K562 (cell line): ENCODE data around the gene SPZ1. TPM values are rescaled to one million over a fixed set of nuclear protein-coding genes. Genes with fewer than 3 reads are reported as not detected.
"Not testable (repeated sequence)": the region's sequence is repeated elsewhere in the genome, so short reads cannot be mapped to it uniquely, and the experiment has no call there.

Experiments used
- ATAC-seq: fragments of 200-7000 bp; cut with Tn5 transposase; 3 replicates; pipeline ENCODE4 v1.9.1; 2020; ENCODE audit warnings: moderate library complexity
- BruUV-seq: library from RNA; stranded (reverse); fragments of 400-500 nt; replicated peaks from 2 replicates; lab custom pipeline; 2021; lab: Mats Ljungman, UMichigan
- CTCF ChIA-PET: fragments of 300-600 bp; formaldehyde crosslinking; extraction: SDS; loops from one replicate; lab custom pipeline; 2021; ENCODE audit warnings: low intra/inter-chr PET ratio; lab: Yijun Ruan, JAX
- POLR2A ChIA-PET: fragments of 300-600, 350-650 bp; sonication (Branson Sonifier 250); formaldehyde crosslinking; extraction: SDS; loops from one replicate; lab custom pipeline; 2021; ENCODE audit warnings: antibody characterized with exemption, inconsistent platforms; lab: Yijun Ruan, JAX
- DNase-seq, 4 experiments: peaks; one replicate each; pipeline versions ENCODE4 v3.0.0 to v3.0.0-alpha.2; 2011 to 2018; ENCODE audit warnings: low spot score in 3 of 4, mixed read lengths in 3 of 4; ENCODE audit errors: extremely low read depth in 1 of 4
- FAIRE-seq: peaks from 2 replicates; lab custom pipeline; 2011; peaks lifted over from hg19 to GRCh38; lab: Jason Lieb, UNC
- H2AFZ ChIP-seq: 2 replicates; pipeline ENCODE4 v1.6.0; 2011; ENCODE audit warnings: low read depth, low read length, control low read depth, inconsistent platforms
- H3K27ac ChIP-seq: fragments of 200-600 bp; 3 replicates; pipeline ENCODE4 v1.8.0; 2011; ENCODE audit warnings: low read depth, mild to moderate bottlenecking, control low read depth, inconsistent platforms, low read length, moderate library complexity, mixed read lengths; ENCODE audit errors: extremely low read depth
- H3K27me3 ChIP-seq, 2 experiments: fragments of 300-600 bp in 1 of 2; 2 replicates in 1 of 2; 3 replicates in 1 of 2; pipeline versions ENCODE4 v1.6.0 to v1.8.0; 2011; ENCODE audit warnings: inconsistent platforms in 2 of 2, low read length in 2 of 2, mild to moderate bottlenecking in 1 of 2, mixed read lengths in 1 of 2, moderate library complexity in 1 of 2; ENCODE audit not compliant: control insufficient read depth in 2 of 2, insufficient read depth in 2 of 2
- H3K36me3 ChIP-seq: fragments of 300-600 bp; 3 replicates; pipeline ENCODE4 v1.8.0; 2011; ENCODE audit warnings: mild to moderate bottlenecking, low read length, inconsistent platforms; ENCODE audit not compliant: control insufficient read depth, insufficient read depth
- H3K4me1 ChIP-seq, 2 experiments: fragments of 200-600 bp in 1 of 2; replicated peaks in 1 of 2; 2 replicates in 1 of 2; 3 replicates in 1 of 2; pipeline versions ENCODE4 v1.5.1 to v1.8.0; 2011; ENCODE audit warnings: inconsistent platforms in 2 of 2, low read length in 2 of 2, mild to moderate bottlenecking in 1 of 2, mixed read lengths in 1 of 2, moderate library complexity in 1 of 2; ENCODE audit not compliant: control insufficient read depth in 2 of 2, insufficient read depth in 2 of 2
- H3K4me2 ChIP-seq: 2 replicates; pipeline ENCODE4 v1.6.1; 2011; ENCODE audit warnings: low read length, control low read depth, inconsistent platforms, mixed read lengths; ENCODE audit not compliant: insufficient read depth
- H3K4me3 ChIP-seq: fragments of 200-600 bp; sonication (generic), shearing (Covaris generic); 2 replicates; pipeline ENCODE4 v1.5.1; 2016; ENCODE audit warnings: control low read depth, inconsistent platforms
- H3K79me2 ChIP-seq: fragments of 200-600 bp; 3 replicates; pipeline ENCODE4 v1.8.0; 2011; ENCODE audit warnings: low read length, inconsistent platforms; ENCODE audit not compliant: control insufficient read depth, insufficient read depth
- H3K9ac ChIP-seq, 2 experiments: 2 replicates each; pipeline versions ENCODE4 v1.6.0 to v1.6.1; 2011; ENCODE audit warnings: low read depth in 2 of 2, low read length in 2 of 2, control low read depth in 1 of 2, inconsistent platforms in 1 of 2, mild to moderate bottlenecking in 1 of 2, mixed read lengths in 1 of 2; ENCODE audit not compliant: insufficient read depth in 1 of 2
- H3K9me1 ChIP-seq: one replicate; pipeline ENCODE4 v1.6.0; 2011; ENCODE audit warnings: inconsistent platforms, mild to moderate bottlenecking, low read length, moderate library complexity; ENCODE audit not compliant: control insufficient read depth, insufficient read depth
- H3K9me3 ChIP-seq: replicated peaks from 2 replicates; pipeline ENCODE4 v1.5.1; 2011; ENCODE audit warnings: low read depth, low read length, inconsistent platforms; ENCODE audit not compliant: control insufficient read depth, insufficient read depth
- H4K20me1 ChIP-seq: replicated peaks from 2 replicates; pipeline ENCODE4 v1.6.1; 2011; ENCODE audit warnings: low read length, inconsistent platforms, mixed read lengths; ENCODE audit not compliant: control insufficient read depth, insufficient read depth
- TFAM ChIP-seq: fragments of 250-450 bp; sonication (Bioruptor Pico); conservative IDR thresholded peaks from 2 replicates; pipeline ENCODE4 v1.5.0; 2021; ENCODE audit warnings: mild to moderate bottlenecking, moderate library complexity
- TRIM28 ChIP-seq: fragments of 450-650 bp; IDR thresholded peaks from 2 replicates; pipeline ENCODE4 v1.6.1; 2017
- WGBS: fragments of 100-300 bp; shearing (Covaris generic); methylation state at CpG from one replicate; pipeline ENCODE4 v1.1.6; 2016; ENCODE audit warnings: low coverage, mixed read lengths; ENCODE audit not compliant: insufficient coverage; ENCODE audit errors: missing lambda C conversion rate; 5-methylcytosine and 5-hydroxymethylcytosine counted together
- in situ Hi-C: fragments of 300-500 bp; cut with MboI; formaldehyde crosslinking; loops from 4 replicates; pipeline ENCODE4 v1.15.0; 2018; ENCODE audit warnings: inconsistent platforms, mixed read lengths
- intact Hi-C: fragments of 100-400 bp; cut with micrococcal nuclease; formaldehyde crosslinking; loops from 2 replicates; pipeline ENCODE4 v1.14.2; 2022
- polyA plus RNA-seq, 8 experiments: library from polyadenylated mRNA; depleted of rRNA in 4 of 8; stranded (reverse) in 5 of 8; unstranded in 3 of 8; fragments of >200 nt; fragmentation: Nextera tagmentation in 2 of 8; fragmentation: Illumina TruSeq in 1 of 8; extraction: Ambion mirVana in 2 of 8; extraction: Trizol in 1 of 8; gene quantifications; 2 replicates each; pipeline versions ENCODE4 v1.2.1 to v1.2.3, GENCODE V29; 2011 to 2014; ENCODE audit warnings: inconsistent platforms in 1 of 8, missing spikeins in 1 of 8
- total RNA-seq, 7 experiments: library from RNA; depleted of rRNA in 6 of 7; stranded (reverse); fragments of >200 nt in 6 of 7; fragmentation: Illumina TruSeq in 2 of 7; extraction: Trizol in 2 of 7; gene quantifications; 2 replicates each; pipeline versions ENCODE4 v1.2.1 to v1.2.3, GENCODE V29; 2011 to 2021; ENCODE audit warnings: low replicate concordance in 1 of 7
- TF ChIP-seq, protein P1 (sequence below), 2 experiments: fragments of 450-650 bp; IDR thresholded peaks; 2 replicates each; pipeline ENCODE4 v1.6.1; 2016; ENCODE audit warnings: mild to moderate bottlenecking in 2 of 2, borderline replicate concordance in 1 of 2, low read depth in 1 of 2, moderate library complexity in 1 of 2

SPZ1 gene
- total and polyA plus RNA-seq, 9 of the 15 experiments (the other 6 are each of a cell fraction or from before 2014, with no cell fraction given) = not detected

DNA sequence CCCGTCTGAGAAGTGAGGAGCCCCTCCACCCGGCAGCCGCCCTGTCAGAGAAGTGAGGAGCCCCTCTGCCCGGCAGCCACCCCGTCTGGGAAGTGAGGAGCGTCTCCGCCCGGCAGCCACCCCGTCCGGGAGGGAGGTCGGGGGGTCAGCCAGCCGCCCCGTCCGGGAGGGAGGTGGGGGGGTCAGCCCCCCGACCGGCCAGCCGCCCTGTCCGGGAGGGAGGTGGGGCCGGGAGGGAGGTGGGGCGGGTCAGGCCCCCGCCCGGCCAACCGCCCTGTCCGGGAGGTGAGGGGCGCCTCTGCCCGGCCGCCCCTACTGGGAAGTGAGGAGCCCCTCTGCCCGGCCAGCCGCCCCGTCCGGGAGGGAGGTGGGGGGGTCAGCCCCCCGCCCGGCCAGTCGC, 18.5 kb upstream of the SPZ1 start:
- H3K4me2 ChIP-seq, H3K9me1 ChIP-seq, H3K36me3 ChIP-seq, H2AFZ ChIP-seq, intact Hi-C loops, H3K4me1 ChIP-seq, ATAC-seq, H3K27ac ChIP-seq, H3K4me3 ChIP-seq, H3K9me3 ChIP-seq, DNase-seq, POLR2A ChIA-PET, H3K79me2 ChIP-seq, H3K9ac ChIP-seq, BruUV-seq, H4K20me1 ChIP-seq, FAIRE-seq: not testable (repeated sequence)
- peaks cover 16 to 31% of the 10 kb centered on the region in 2 experiments for H3K27me3 ChIP-seq
- WGBS = no CpG with 5 or more reads among the region's 34 CpGs
- in situ Hi-C loops = loop anchor here (25.0 kb wide), 1 partner anchor 1289 kb away; no protein-coding TSS in a partner anchor
- CTCF ChIA-PET = interaction anchor here (0.6 kb wide), 1 partner anchor 178 kb away, joined by 6 read pairs; no protein-coding TSS in a partner anchor

DNA sequence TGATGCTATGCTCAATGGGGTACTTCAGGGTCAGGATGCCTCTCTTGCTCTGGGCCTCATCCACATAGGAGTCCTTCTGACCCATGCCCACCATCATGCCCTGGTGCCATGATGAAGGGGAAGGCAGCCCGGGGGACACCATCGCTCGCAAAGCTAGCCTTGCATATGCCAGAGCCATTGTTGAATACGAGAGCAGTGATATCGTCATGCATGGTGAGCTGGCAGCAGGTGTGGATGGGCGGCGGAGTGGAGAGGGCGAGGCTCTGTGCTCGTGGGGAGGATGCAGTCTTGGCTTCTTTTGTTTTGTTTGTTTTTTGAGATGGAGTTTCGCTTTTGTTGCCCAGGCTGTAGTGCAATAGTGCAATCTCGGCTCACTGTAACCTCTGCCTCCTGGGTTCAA, 17.2 kb upstream of the SPZ1 start:
- in situ Hi-C loops = loop anchor here (25.0 kb wide), 1 partner anchor 1290 kb away; no protein-coding TSS in a partner anchor
- H3K9ac ChIP-seq = no peak overlapping the region
- H2AFZ ChIP-seq = no peak overlapping the region
- ATAC-seq (no peak), FAIRE-seq (no peak), DNase-seq (no peak)
- BruUV-seq = no TSS peak
- no peak overlapping the region for H3K4me2 ChIP-seq
- 4% methylated on average over 11 of the region's 11 CpGs for WGBS
- H3K9me1 ChIP-seq = no peaks in the 10 kb centered on the region
- H4K20me1 ChIP-seq = no peaks in the 10 kb centered on the region
- no peaks in the 10 kb centered on the region for H3K9me3 ChIP-seq
- POLR2A ChIA-PET = no interaction called here
- H3K27me3 ChIP-seq = peaks cover 13 to 31% of the 10 kb centered on the region in 2 experiments
- no peaks in the 10 kb centered on the region for H3K36me3 ChIP-seq
- H3K27ac ChIP-seq = no peak overlapping the region
- H3K4me3 ChIP-seq = no peak overlapping the region
- CTCF ChIA-PET = no interaction called here
- intact Hi-C loops = no loop called here
- H3K79me2 ChIP-seq = no peaks in the 10 kb centered on the region
- H3K4me1 ChIP-seq = no peaks in the 10 kb centered on the region; a peak in 1 of 5 replicates
- TF ChIP-seq, protein P1, sequence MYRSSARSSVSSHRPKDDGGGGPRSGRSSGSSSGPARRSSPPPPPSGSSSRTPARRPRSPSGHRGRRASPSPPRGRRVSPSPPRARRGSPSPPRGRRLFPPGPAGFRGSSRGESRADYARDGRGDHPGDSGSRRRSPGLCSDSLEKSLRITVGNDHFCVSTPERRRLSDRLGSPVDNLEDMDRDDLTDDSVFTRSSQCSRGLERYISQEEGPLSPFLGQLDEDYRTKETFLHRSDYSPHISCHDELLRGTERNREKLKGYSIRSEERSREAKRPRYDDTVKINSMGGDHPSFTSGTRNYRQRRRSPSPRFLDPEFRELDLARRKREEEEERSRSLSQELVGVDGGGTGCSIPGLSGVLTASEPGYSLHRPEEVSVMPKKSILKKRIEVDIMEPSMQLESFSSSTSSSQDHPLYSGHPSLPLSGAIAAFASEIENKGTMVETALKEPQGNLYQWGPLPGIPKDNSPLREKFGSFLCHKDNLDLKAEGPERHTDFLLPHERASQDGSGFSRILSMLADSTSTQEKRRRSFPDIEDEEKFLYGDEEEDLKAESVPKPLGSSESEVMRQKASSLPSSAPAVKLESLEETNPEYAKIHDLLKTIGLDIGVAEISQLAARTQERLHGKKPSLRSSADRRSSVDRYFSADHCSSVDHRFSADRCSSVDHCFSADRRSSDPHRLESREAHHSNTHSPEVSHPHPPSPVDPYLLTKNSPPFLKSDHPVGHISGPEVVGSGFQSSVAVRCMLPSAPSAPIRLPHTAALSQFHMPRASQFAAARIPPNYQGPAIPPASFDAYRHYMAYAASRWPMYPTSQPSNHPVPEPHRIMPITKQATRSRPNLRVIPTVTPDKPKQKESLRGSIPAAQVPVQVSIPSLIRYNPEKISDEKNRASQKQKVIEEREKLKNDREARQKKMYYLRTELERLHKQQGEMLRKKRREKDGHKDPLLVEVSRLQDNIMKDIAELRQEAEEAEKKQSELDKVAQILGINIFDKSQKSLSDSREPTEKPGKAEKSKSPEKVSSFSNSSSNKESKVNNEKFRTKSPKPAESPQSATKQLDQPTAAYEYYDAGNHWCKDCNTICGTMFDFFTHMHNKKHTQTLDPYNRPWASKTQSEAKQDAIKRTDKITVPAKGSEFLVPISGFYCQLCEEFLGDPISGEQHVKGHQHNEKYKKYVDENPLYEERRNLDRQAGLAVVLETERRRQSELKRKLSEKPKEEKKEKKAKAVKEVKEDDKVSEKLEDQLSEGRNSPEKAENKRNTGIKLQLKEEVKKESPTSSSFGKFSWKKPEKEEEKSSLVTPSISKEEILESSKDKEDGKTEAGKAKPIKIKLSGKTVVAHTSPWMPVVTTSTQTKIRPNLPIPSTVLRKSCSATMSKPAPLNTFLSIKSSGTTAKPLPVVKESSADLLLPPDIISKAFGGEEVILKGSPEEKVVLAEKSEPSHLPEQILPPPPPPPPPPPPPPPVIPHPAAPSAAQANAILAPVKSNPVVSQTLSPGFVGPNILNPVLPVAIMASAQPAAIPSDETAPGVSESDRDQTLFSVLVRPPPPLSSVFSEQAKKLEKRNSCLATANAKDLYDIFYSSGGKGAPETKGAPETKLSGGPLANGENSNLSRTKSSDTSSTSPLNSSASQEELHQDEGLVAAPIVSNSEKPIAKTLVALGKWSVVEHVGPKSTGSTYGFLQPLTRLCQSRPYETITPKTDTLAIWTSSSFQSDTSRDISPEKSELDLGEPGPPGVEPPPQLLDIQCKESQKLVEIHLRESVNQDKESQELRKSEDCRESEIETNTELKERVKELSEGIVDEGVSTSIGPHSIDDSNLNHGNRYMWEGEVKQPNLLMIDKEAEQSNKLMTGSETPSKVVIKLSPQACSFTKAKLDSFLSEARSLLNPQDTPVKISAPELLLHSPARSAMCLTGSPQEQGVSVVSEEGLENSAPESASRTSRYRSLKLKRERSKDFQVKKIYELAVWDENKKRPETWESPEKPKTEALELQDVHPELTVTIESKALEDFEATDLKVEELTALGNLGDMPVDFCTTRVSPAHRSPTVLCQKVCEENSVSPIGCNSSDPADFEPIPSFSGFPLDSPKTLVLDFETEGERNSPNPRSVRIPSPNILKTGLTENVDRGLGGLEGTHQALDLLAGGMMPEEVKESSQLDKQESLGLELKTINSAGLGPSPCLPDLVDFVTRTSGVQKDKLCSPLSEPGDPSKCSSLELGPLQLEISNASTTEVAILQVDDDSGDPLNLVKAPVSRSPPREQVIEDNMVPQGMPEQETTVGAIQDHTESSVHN (IDR thresholded peaks at IDR 0.05; ENCODE audit: borderline replicate concordance in 1 of 2, low read depth in 1 of 2) = no peak
- TF ChIP-seq TRIM28 (no peak), TFAM (no peak)
